GM23248 (cell line): ENCODE measurements around the gene TSSK2.

Experiments
- EZH2 ChIP-seq: fragments of 200-600 bp; sonication (generic); IDR thresholded peaks from 2 replicates; pipeline ENCODE4 v1.6.1; 2018; ENCODE audit warnings: antibody characterized with exemption, mild to moderate bottlenecking; ENCODE audit not compliant: insufficient read depth, poor library complexity, severe bottlenecking
- EZH2phosphoT487 ChIP-seq: fragments of 200-600 bp; sonication (generic); IDR thresholded peaks from 2 replicates; pipeline ENCODE4 v1.6.1; 2018; ENCODE audit warnings: antibody characterized with exemption, moderate library complexity, mild to moderate bottlenecking, low read depth; ENCODE audit not compliant: insufficient read depth

DNA sequence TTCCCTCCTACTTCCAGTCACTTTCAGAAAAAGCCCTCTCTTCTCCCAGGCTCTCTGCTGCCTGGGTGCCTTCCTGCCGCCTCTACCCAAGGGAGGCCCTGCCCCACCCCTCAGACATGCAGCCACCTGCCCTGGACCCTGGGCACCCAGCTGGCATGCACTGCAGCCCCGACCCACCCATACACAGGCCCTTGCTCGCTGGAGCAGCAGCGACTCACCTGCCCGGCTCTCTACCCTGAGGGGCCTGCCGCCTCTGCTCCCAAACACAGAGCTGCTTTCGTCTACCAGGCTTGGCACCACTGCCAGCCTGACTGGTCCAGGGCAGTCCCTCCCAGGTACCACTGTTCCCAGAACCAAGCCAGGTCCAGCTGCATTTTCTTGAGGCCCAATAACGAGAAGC is 1.2 kb upstream of the TSSK2 start:
- TF ChIP-seq EZH2 (no peak), EZH2phosphoT487 (no peak)
